GM19467 (cell line): ENCODE data around the gene TSPAN13.

Source experiments
- ATAC-seq: cut with Tn5 transposase; IDR thresholded peaks from one replicate; pipeline ENCODE4 v1.9.1; 2021; ENCODE audit warnings: mild to moderate bottlenecking, moderate library complexity; ENCODE audit not compliant: unreplicated experiment

The TSPAN13 gene

GRCh38 chr7:16753102-16753931 lies at the start of gene TSPAN13:
Gene TSPAN13, plus strand, starts transcription at chr7:16753755. Its CDS starts 213 bp downstream, at chr7:16753968.
- peak; percentile 64 for ATAC-seq

GRCh38 chr7:16708511-16708910 lies 45.0 kb upstream of the TSPAN13 start:
- no peak for ATAC-seq

GRCh38 chr7:16708980-16709379 lies 44.6 kb upstream of the TSPAN13 start:
- ATAC-seq = no peak

- ATAC-seq = no peak
Observed at GRCh38 chr7:16710651-16711050, 42.9 kb upstream of the TSPAN13 start.

GRCh38 chr7:16711730-16712129 lies 41.8 kb upstream of the TSPAN13 start:
- ATAC-seq = no peak

- no peak for ATAC-seq
Observed at GRCh38 chr7:16712916-16713315, 40.6 kb upstream of the TSPAN13 start.

- ATAC-seq = no peak
Observed at GRCh38 chr7:16715928-16716327, 37.6 kb upstream of the TSPAN13 start.

- no peak for ATAC-seq
Observed at GRCh38 chr7:16718111-16718656, 35.4 kb upstream of the TSPAN13 start.

GRCh38 chr7:16719699-16720098 lies 33.9 kb upstream of the TSPAN13 start:
- no peak for ATAC-seq

GRCh38 chr7:16721541-16721940 lies 32.0 kb upstream of the TSPAN13 start:
- no peak for ATAC-seq

GRCh38 chr7:16724344-16724743 lies 29.2 kb upstream of the TSPAN13 start:
- ATAC-seq = no peak

- no peak for ATAC-seq
Observed at GRCh38 chr7:16726189-16726588, 27.4 kb upstream of the TSPAN13 start.

GRCh38 chr7:16727736-16728135 lies 25.8 kb upstream of the TSPAN13 start:
- ATAC-seq = no peak

- ATAC-seq = no peak
Observed at GRCh38 chr7:16728811-16729210, 24.7 kb upstream of the TSPAN13 start.

GRCh38 chr7:16729541-16729940 lies 24.0 kb upstream of the TSPAN13 start:
- ATAC-seq = no peak

GRCh38 chr7:16730937-16731336 lies 22.6 kb upstream of the TSPAN13 start:
- ATAC-seq = no peak

GRCh38 chr7:16732828-16733227 lies 20.7 kb upstream of the TSPAN13 start:
- ATAC-seq = no peak

GRCh38 chr7:16734148-16734726 lies 19.3 kb upstream of the TSPAN13 start:
- no peak for ATAC-seq

- no peak for ATAC-seq
Observed at GRCh38 chr7:16735020-16735419, 18.5 kb upstream of the TSPAN13 start.

GRCh38 chr7:16738011-16738688 lies 15.4 kb upstream of the TSPAN13 start:
- no peak for ATAC-seq

- ATAC-seq = no peak
Observed at GRCh38 chr7:16739863-16740622, 13.5 kb upstream of the TSPAN13 start.
